Fibroblast of lung (primary cell): ENCODE measurements around the gene STX11. TPM values are rescaled to one million over a fixed set of nuclear protein-coding genes. Genes with fewer than 3 reads are reported as not detected.

ENCODE experiments used
- DNase-seq, 2 donors: peaks; one replicate each; pipeline versions ENCODE4 v3.0.0 to v3.0.0-alpha.2; 2010; ENCODE audit warnings: low read depth in 2 of 2
- H2AFZ ChIP-seq: 2 replicates; pipeline ENCODE4 v1.5.1; 2012; ENCODE audit warnings: low read length, control low read depth, inconsistent platforms
- H3K27ac ChIP-seq: 2 replicates; pipeline ENCODE4 v1.5.1; 2011; ENCODE audit warnings: low read length, control low read depth; ENCODE audit not compliant: insufficient read depth
- H3K27me3 ChIP-seq: 2 replicates; pipeline ENCODE4 v1.5.1; 2011; ENCODE audit warnings: mild to moderate bottlenecking, low read length; ENCODE audit not compliant: control insufficient read depth, insufficient read depth
- H3K36me3 ChIP-seq: 2 replicates; pipeline ENCODE4 v1.5.1; 2011; ENCODE audit warnings: low read length; ENCODE audit not compliant: control insufficient read depth, insufficient read depth
- H3K4me1 ChIP-seq: 2 replicates; pipeline ENCODE4 v1.5.1; 2011; ENCODE audit warnings: low read length; ENCODE audit not compliant: control insufficient read depth, insufficient read depth; ENCODE audit errors: extremely low read depth
- H3K4me2 ChIP-seq: 2 replicates; pipeline ENCODE4 v1.5.1; 2011; ENCODE audit warnings: low read length, control low read depth; ENCODE audit not compliant: insufficient read depth; ENCODE audit errors: extremely low read depth
- H3K4me3 ChIP-seq, 4 experiments: fragments of 200-600 bp in 1 of 4; sonication (generic) in 1 of 4; replicated peaks in 1 of 4; 2 replicates each; pipeline ENCODE4 v1.5.1; 2011 to 2016; ENCODE audit warnings: low read length in 4 of 4, low read depth in 3 of 4, mild to moderate bottlenecking in 3 of 4, control low read depth in 2 of 4, inconsistent platforms in 1 of 4, mixed read lengths in 1 of 4; ENCODE audit not compliant: insufficient read depth in 1 of 4; ENCODE audit errors: control extremely low read depth in 1 of 4
- H3K79me2 ChIP-seq: 2 replicates; pipeline ENCODE4 v1.5.1; 2012; ENCODE audit warnings: mild to moderate bottlenecking, low read length, inconsistent platforms; ENCODE audit not compliant: control insufficient read depth, insufficient read depth
- H3K9ac ChIP-seq: 2 replicates; pipeline ENCODE4 v1.5.1; 2011; ENCODE audit warnings: mild to moderate bottlenecking, low read length, control low read depth; ENCODE audit not compliant: insufficient read depth
- H3K9me3 ChIP-seq: 2 replicates; pipeline ENCODE4 v1.5.1; 2012; ENCODE audit warnings: low read depth, low read length; ENCODE audit not compliant: control insufficient read depth, insufficient read depth
- H4K20me1 ChIP-seq: 2 replicates; pipeline ENCODE4 v1.5.1; 2011; ENCODE audit warnings: low read length; ENCODE audit not compliant: control insufficient read depth, insufficient read depth; ENCODE audit errors: extremely low read depth
- CTCF ChIP-seq, 2 donors: IDR thresholded peaks in 1 of 2; conservative IDR thresholded peaks in 1 of 2; 1 replicate in 1 of 2; 2 replicates in 1 of 2; pipeline ENCODE4 v1.5.1; 2011 to 2012; ENCODE audit warnings: low read length in 2 of 2, control low read depth in 1 of 2, inconsistent platforms in 1 of 2, low read depth in 1 of 2, mild to moderate bottlenecking in 1 of 2
- EZH2 ChIP-seq: IDR thresholded peaks from 2 replicates; pipeline ENCODE4 v1.5.1; 2012; ENCODE audit warnings: low read length, control low read depth, mild to moderate bottlenecking; ENCODE audit errors: missing control alignments
- polyA plus RNA-seq, 2 donors: library from polyadenylated mRNA; depleted of rRNA in 1 of 2; stranded (reverse) in 1 of 2; unstranded in 1 of 2; fragments of >200 nt; gene quantifications; 2 replicates each; pipeline ENCODE4 v1.2.1, GENCODE V29; 2011 to 2012; ENCODE audit warnings: missing spikeins in 1 of 2
- total RNA-seq: library from RNA; depleted of rRNA; stranded (reverse); fragments of >200 nt; gene quantifications from 2 replicates; pipeline ENCODE4 v1.2.1, GENCODE V29; 2014

Gene STX11
- total and polyA plus RNA-seq, 2 donors (not counting 1 experiment from before 2014, with no cell fraction given) = 0.33 to 6.6 TPM

DNA sequence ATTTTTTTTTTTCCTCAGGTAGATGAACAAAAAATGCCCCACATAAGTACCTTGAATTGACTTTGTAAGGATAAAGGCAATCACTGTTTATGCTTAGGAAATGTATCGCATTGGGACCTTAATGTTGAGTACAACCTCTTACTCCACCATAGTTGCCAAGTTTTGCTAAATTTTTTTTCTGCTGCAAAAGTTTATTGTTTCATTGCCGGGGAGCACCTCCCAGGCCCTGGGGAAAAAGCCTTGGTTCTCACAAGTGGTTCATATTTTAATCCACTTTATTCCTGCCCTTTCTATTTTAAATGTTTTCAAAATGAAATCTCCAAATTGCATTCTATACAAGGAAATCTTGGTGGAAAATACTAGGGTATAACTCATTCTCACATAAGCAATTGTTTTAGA is 82.5 kb downstream of the STX11 start:
- no peak overlapping the region for H3K4me2 ChIP-seq

DNA sequence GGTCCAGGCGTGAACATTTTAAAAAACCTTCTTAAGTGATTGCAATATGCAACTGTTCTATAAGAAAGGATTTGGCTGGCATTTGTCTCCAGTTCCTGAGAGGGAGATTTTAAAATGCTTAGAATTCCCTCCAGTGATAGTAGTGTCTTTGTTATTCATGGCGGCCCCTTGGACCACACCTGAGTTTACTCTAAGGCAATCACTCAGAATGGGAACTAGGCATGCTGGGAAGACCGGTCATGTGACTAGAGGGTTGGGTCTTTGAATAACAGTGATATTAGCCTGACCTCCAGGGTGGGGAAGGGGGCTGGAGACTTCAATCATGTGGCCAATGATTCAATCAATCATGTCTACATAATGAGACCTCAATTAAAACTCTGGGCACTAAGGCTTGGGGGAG is 84.1 kb downstream of the STX11 start:
- Histone ChIP-seq H3K4me1 (no peaks in the 10 kb centered on the region), H3K27me3 (no peaks in the 10 kb centered on the region), H3K36me3 (no peaks in the 10 kb centered on the region), H4K20me1 (no peaks in the 10 kb centered on the region), H3K79me2 (no peaks in the 10 kb centered on the region), H3K4me3 (no peak overlapping the region), H2AFZ (no peak overlapping the region), H3K4me2 (no peak overlapping the region), H3K9me3 (no peaks in the 10 kb centered on the region), H3K9ac (no peak overlapping the region), H3K27ac (no peak overlapping the region)
- no peak for DNase-seq
- TF ChIP-seq CTCF (conservative IDR thresholded peaks at IDR 0.05 in 1 of 2, IDR thresholded peaks at IDR 0.05 in 1 of 2; ENCODE audit: low read depth in 1 of 2, low read length in 2 of 2) (no peak), EZH2 (no peak)

More for the DNA sequence above, 82.5 kb downstream of the STX11 start:
- Histone ChIP-seq H3K27ac (no peak overlapping the region), H3K27me3 (no peaks in the 10 kb centered on the region), H3K9ac (no peak overlapping the region), H3K4me3 (no peak overlapping the region), H3K36me3 (no peaks in the 10 kb centered on the region), H2AFZ (no peak overlapping the region), H4K20me1 (no peaks in the 10 kb centered on the region), H3K79me2 (no peaks in the 10 kb centered on the region), H3K9me3 (no peaks in the 10 kb centered on the region), H3K4me1 (no peaks in the 10 kb centered on the region)
- no peak for TF ChIP-seq CTCF (conservative IDR thresholded peaks at IDR 0.05 in 1 of 2, IDR thresholded peaks at IDR 0.05 in 1 of 2; ENCODE audit: low read depth in 1 of 2, low read length in 2 of 2)
- TF ChIP-seq EZH2 = no peak
- no peak for DNase-seq

DNA sequence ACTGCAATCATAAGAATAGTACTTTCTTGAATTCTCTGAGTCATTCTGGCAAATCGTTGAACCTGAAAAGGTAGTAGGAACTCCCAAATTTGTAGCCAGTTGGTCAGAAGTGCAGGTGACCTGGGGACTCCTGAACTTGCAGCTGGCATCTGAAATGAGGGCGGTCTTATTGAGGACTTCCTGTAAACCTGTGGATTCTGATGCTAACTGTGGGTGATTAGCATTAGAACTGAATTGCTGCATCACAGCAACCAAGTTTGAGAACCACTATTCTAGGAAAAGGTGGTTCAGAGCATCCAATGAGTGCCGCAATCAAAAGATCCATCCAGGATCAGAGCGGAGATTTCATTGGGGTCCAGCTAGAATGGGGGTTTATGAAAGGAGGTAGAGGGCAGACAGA is 84.6 kb downstream of the STX11 start:
- Histone ChIP-seq H3K9me3 (no peaks in the 10 kb centered on the region), H3K4me3 (no peak overlapping the region), H3K27ac (no peak overlapping the region), H3K36me3 (no peaks in the 10 kb centered on the region), H3K79me2 (no peaks in the 10 kb centered on the region), H3K4me1 (no peaks in the 10 kb centered on the region), H3K9ac (no peak overlapping the region), H4K20me1 (no peaks in the 10 kb centered on the region), H3K27me3 (no peaks in the 10 kb centered on the region), H2AFZ (no peak overlapping the region), H3K4me2 (no peak overlapping the region)
- no peak for TF ChIP-seq CTCF (conservative IDR thresholded peaks at IDR 0.05 in 1 of 2, IDR thresholded peaks at IDR 0.05 in 1 of 2; ENCODE audit: low read depth in 1 of 2, low read length in 2 of 2)
- no peak for TF ChIP-seq EZH2
- no peak for DNase-seq

Other genes with a start within 250 kb of the STX11 start
- gene PLAGL1, start 142.3 kb upstream of the STX11 start, total RNA-seq = 8.0 and 11.4 TPM in 2 replicates
- 24.2 and 25.0 TPM in 2 replicates for gene PLAGL1, start 142.3 kb upstream of the STX11 start, polyA plus RNA-seq
- 75.1 and 84.7 TPM in 2 replicates for gene SF3B5, start 54.9 kb upstream of the STX11 start, total RNA-seq
- 148 and 205 TPM in 2 replicates for gene SF3B5, start 54.9 kb upstream of the STX11 start, polyA plus RNA-seq
- gene UTRN, start 134.8 kb downstream of the STX11 start, total RNA-seq = 93.2 and 130 TPM in 2 replicates
- 37.8 and 43.9 TPM in 2 replicates for gene UTRN, start 134.8 kb downstream of the STX11 start, polyA plus RNA-seq